Stimulated activated CD8-positive, alpha-beta memory T cell treated with anti-CD3 and anti-CD28 coated beads, Interleukin-12 subunit alpha, Interleukin-12 subunit beta, amount 100 ng/mL, for 24 hours (primary cell): Measurements from ENCODE around the gene GRIN2A.

Experiments used
- DNase-seq: peaks from one replicate; pipeline ENCODE4 v3.0.0-alpha.2; 2020; ENCODE audit errors: extremely low read depth

The GRIN2A gene

GRCh38 chr16:10130538-10130937 lies 51.7 kb downstream of the GRIN2A start:
- DNase-seq, result no peak

- DNase-seq, result no peak
Observed at GRCh38 chr16:10128397-10129258, 53.6 kb downstream of the GRIN2A start.

- no peak for DNase-seq
Observed at GRCh38 chr16:10126686-10127085, 55.5 kb downstream of the GRIN2A start.

- no peak for DNase-seq
Observed at GRCh38 chr16:10123141-10123540, 59.1 kb downstream of the GRIN2A start.

- no peak for DNase-seq
Observed at GRCh38 chr16:10122546-10122945, 59.7 kb downstream of the GRIN2A start.

DNA sequence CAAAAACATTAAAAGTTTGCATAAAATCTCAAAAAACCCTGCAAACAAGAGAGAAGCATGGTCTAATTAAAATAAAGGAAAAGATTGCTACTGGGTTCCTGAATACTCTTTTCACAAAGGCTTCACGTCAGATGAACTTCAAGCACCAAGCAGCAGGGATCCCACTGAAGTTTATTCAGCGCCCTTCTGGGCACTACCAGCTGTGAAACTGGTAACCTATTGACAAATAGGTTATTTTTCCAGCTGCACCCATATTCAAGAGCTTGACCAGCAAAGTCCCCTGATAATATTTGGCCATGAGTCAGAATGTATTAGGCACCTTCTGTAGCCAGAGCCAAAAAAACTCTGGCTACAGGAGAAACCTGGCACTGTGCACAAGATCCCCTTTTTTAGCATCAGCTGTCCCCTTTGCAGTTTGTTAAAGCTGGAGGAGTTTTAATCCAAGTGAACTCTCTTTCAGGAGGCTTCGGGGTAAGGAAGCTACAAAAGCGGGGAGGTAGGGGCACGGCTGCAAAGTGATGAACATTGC lies 60.3 kb downstream of the GRIN2A start:
- no peak for DNase-seq

- no peak for DNase-seq
Observed at GRCh38 chr16:10121491-10121890, 60.7 kb downstream of the GRIN2A start.

DNA sequence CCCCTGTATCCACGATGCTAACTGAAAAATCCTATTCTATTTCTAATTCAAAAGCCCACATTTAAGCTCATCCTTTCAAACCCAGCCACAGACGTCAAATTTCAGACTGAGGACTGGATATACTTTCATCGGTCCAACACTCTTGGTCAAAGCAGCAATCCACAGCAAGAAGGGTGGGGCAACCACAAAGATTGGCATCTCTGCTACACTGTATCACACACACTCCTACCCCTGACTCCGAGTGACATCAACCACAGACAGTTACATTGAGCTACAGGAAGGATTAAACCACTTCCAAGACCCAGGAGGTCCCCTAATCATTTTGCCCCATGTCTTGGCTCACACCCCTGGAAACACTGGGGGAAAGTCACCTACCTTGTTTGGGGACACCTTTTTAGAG lies 61.3 kb downstream of the GRIN2A start:
- DNase-seq, result no peak

DNA sequence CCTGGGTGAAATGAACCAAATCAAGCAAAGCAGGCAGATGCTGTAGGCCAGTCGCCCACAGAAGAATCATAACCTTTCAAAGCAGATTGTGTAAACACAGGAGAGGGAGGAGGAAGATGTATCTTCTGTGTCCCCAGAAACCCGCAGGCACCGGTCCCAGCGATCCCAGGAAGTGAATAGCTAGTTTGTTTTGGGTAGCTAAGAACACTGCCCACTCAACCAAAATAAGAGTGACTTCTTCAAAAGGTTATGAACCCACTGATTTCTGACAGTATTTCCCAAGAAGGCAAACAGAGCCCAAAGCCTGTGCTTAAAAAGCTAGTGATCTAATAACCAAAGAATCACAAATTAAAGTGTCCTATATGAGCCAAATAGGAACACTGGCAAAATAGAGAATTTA lies 67.8 kb downstream of the GRIN2A start:
- DNase-seq, result no peak

DNA sequence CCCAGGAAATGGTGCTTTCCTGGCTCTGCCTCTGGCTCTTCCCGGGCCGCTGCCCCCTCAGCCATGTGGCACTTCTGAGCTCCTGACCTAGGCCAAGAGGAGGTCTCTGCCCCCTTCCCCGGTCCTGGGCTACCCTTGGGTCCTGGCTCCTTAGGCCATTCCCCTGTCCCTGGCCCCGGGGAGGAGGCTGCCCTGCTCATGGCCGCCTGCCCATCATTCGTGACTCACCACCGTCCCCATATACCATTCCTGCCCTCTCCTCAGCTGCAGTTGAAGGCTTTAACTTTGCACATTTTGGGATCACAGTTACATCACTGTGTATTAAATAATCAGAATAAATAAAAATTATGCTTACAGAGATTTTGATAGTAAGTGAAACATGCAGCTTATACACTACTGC lies 69.0 kb downstream of the GRIN2A start:
- DNase-seq, result no peak

- DNase-seq, result no peak
Observed at GRCh38 chr16:10112021-10112420, 70.2 kb downstream of the GRIN2A start.

DNA sequence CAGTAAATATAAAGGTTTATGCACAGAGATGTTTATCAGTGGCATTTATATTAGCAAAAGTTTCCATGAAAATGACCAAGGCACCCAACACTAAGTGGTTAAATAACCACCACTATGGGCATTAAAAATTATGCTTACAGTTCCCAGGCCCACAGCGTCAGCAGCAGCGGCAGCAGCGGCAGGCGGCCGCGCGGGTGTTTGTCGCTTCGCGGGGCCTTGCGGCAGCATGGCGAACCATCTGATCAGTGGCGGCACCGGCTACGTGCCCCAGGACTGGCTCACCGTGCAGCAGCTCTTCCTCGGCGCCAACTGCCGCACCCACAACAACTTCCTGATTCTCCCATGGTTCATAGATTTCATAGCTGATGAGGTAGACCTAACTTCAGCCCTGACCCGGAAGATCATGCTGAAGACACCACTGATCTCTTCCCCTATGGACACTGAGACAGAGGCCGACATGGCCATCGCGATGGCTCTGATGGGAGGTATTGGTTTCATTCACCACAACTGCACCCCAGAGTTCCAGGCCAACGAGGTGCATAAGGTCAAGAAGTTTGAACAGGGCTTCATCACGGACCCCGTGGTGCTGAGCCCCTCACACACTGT lies 71.0 kb downstream of the GRIN2A start:
- no peak for DNase-seq

DNA sequence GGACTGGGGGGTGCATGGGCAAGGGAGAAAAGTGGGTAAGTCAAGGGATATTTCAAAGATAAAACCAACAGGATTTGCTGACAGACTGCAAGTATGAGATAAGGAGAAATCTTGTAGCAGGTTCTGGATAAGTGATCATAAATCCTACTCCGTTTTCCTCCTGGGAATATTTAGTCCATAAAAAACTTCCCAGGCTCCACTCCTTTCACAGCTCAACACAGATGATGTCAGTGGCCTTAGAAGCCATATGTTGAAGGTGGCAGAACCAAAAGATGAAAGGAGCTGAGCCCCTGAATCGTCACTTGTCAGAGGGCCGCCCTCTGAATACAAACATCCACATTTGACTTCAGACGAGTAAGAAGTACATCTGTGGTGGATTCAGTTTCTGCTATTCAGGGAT lies 71.7 kb downstream of the GRIN2A start:
- DNase-seq, result no peak

- DNase-seq, result no peak
Observed at GRCh38 chr16:10107081-10107480, 75.1 kb downstream of the GRIN2A start.

DNA sequence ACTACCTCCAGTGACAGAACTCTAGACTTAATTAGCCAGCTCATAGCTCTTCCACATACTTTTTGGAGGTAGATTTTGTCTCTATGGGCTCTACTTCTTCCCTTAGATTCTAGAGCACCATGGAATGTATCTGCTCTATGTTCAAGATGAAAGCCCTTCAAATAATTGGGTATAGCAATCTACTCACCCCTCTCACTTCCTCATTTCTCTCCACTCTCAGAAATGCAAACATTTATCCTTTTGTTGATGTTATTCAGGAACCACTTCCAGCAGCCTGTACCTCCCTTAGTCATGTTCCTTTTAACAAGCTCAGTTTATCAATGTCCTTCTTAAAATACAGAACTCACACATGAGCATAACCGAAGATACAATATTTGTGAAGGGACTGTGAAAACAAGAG lies 78.5 kb downstream of the GRIN2A start:
- DNase-seq, result no peak

- DNase-seq, result no peak
Observed at GRCh38 chr16:10103118-10103517, 79.1 kb downstream of the GRIN2A start.

- DNase-seq, result no peak
Observed at GRCh38 chr16:10100829-10101228, 81.4 kb downstream of the GRIN2A start.

GRCh38 chr16:10098991-10099390 lies 83.2 kb downstream of the GRIN2A start:
- no peak for DNase-seq

- DNase-seq, result no peak
Observed at GRCh38 chr16:10097271-10097670, 85.0 kb downstream of the GRIN2A start.

DNA sequence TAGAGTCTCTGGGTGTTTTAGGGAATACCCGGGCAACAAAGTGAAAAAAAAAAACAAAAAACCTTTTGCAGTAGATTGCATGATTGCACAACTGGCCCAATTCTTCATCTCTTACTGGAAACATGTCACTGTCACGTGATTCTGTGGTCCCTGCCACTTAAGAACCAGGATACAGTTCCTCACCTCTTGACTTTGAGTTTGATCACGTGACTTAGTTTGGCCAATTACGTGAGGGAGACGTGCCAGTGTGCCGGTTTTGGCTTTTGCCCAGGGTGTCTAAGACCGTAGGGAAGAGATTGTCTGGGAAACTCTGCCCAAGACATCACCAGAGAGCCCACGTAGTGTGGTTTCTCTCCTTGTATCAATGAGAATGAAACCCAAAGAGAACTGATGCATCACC lies 88.7 kb downstream of the GRIN2A start:
- no peak for DNase-seq

DNA sequence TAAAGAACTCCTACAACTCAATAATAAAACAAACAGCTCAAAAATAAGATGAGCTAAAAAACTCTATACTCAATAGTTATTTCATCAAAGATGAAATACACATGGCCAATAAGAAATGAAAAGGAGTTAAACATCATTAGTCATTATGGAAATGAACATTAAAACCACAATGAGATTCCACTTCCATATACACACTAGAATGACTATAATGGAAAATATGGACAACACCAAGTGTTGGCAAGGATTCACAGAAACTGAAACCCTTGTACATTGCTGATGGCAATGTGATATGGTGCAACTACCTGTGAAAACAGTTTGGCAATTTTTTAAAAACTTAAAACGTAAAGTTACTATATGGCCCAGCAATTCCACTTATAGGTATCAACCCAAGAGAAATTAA lies 91.4 kb downstream of the GRIN2A start:
- DNase-seq, result no peak

GRCh38 chr16:10088380-10088793 lies 93.8 kb downstream of the GRIN2A start:
- DNase-seq, result no peak

- DNase-seq, result no peak
Observed at GRCh38 chr16:10087151-10087550, 95.1 kb downstream of the GRIN2A start.
